Measurements from ENCODE around the gene KAZN.

GRCh38 chr1:14696761-14697160 is 98.3 kb downstream of the KAZN start:
- TF ChIP-seq CTCF (IDR thresholded peaks at IDR 0.05; ENCODE audit: low read depth, low read length, poor library complexity, severe bottlenecking) = no peak
- no peak for TF ChIP-seq EZH2phosphoT487 (IDR thresholded peaks at IDR 0.05; ENCODE audit: borderline replicate concordance, low read length)
